HepG2 (cell line): ENCODE results near the gene PHTF2.
"Not testable (repeated sequence)": the region's sequence is repeated elsewhere in the genome, so short reads cannot be mapped to it uniquely, and the experiment has no call there.

ENCODE experiments used
- CHD2 ChIP-seq: IDR thresholded peaks from 2 replicates; pipeline ENCODE4 v1.6.1; 2011; ENCODE audit warnings: low read depth, low read length, improper control_type of control experiment
- PLRG1 ChIP-seq: fragments of 450-650 bp; conservative IDR thresholded peaks from 2 replicates; pipeline ENCODE4 v1.6.1; 2016
- SP2 ChIP-seq: sonication (generic); formaldehyde crosslinking; IDR thresholded peaks from 2 replicates; pipeline ENCODE4 v1.5.1; 2020; ENCODE audit warnings: mild to moderate bottlenecking, missing genetic modification reagents
- TSC22D2 ChIP-seq: sonication (generic); formaldehyde crosslinking; IDR thresholded peaks from 2 replicates; pipeline ENCODE4 v1.5.1; 2020; ENCODE audit warnings: missing genetic modification reagents, mild to moderate bottlenecking, borderline replicate concordance

DNA sequence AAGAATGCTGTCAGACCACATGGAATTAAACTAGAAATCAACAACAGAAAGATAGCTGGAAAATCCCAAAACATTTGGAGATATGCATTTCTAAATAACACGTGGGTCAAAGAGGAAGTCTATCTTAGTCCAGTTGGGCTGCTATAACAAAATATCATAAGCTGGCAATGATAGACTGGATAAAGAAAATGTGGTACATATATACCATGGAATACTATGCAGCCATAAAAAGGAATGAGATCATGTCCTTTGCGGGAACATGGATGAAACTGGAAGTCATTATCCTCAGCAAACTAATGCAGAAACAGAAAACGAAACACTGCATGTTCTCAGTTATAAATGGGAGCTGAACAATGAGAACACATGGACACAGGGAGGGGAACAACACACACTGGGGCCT is 200.6 kb downstream of the PHTF2 start:
- not testable (repeated sequence) for TF ChIP-seq TSC22D2 (CRISPR knock-in tag); SP2 (CRISPR knock-in tag); CHD2; PLRG1
